HL-60 (cell line): ENCODE data around the gene TNIK.

Experiments
- DNase-seq, 2 experiments: peaks; one replicate each; pipeline ENCODE4 v3.0.0-alpha.2; 2010 to 2020; ENCODE audit warnings: low read depth in 1 of 2, low spot score in 1 of 2
- H3K27ac ChIP-seq: fragments of 250-450 bp; sonication (Bioruptor Pico); replicated peaks from 2 replicates; pipeline ENCODE4 v1.5.1; 2020; ENCODE audit warnings: mild to moderate bottlenecking, moderate library complexity
- H3K27me3 ChIP-seq: fragments of 250-450 bp; sonication (Bioruptor Pico); 2 replicates; pipeline ENCODE4 v1.5.1; 2021; ENCODE audit warnings: mild to moderate bottlenecking, moderate library complexity; ENCODE audit not compliant: insufficient read depth, poor library complexity, severe bottlenecking
- H3K4me3 ChIP-seq: replicated peaks from 2 replicates; pipeline ENCODE4 v1.5.1; 2011; ENCODE audit warnings: mild to moderate bottlenecking, control low read depth, low read length; ENCODE audit not compliant: insufficient read depth
- CTCF ChIP-seq: IDR thresholded peaks from one replicate; pipeline ENCODE4 v1.5.1; 2011; ENCODE audit warnings: low read length, control low read depth, inconsistent platforms; ENCODE audit not compliant: insufficient read depth
- GABPA ChIP-seq: IDR thresholded peaks from 2 replicates; pipeline ENCODE4 v1.6.1; 2012; ENCODE audit warnings: low read depth
- POLR2AphosphoS5 ChIP-seq: IDR thresholded peaks from 2 replicates; pipeline ENCODE4 v1.6.1; 2012; ENCODE audit warnings: low read depth
- REST ChIP-seq: IDR thresholded peaks from 2 replicates; pipeline ENCODE4 v1.6.1; 2012; ENCODE audit warnings: low read depth; ENCODE audit not compliant: insufficient replicate concordance
- SPI1 ChIP-seq: IDR thresholded peaks from 2 replicates; pipeline ENCODE4 v1.6.1; 2012; ENCODE audit warnings: low read depth, mild to moderate bottlenecking, borderline replicate concordance

The TNIK gene

GRCh38 chr3:171250444-171250843 is 209.8 kb downstream of the TNIK start:
- H3K27ac ChIP-seq: no peak overlapping the region
- no peak for DNase-seq
- no peak overlapping the region for H3K4me3 ChIP-seq
- TF ChIP-seq SPI1 (peak; percentile 7; the same call in 1 of the 2 replicates), CTCF (no peak)
- no peaks in the 10 kb centered on the region for H3K27me3 ChIP-seq

GRCh38 chr3:171249245-171249644 is 211.0 kb downstream of the TNIK start:
- TF ChIP-seq CTCF (no peak), SPI1 (no peak), POLR2AphosphoS5 (no peak), GABPA (no peak), REST (no peak)
- no peaks in the 10 kb centered on the region for H3K27me3 ChIP-seq
- no peak overlapping the region for H3K4me3 ChIP-seq
- no peak for DNase-seq
- H3K27ac ChIP-seq: no peak overlapping the region

GRCh38 chr3:171248426-171249111 is 211.6 kb downstream of the TNIK start:
- no peak for DNase-seq
- Histone ChIP-seq H3K27ac (no peak overlapping the region), H3K4me3 (no peak overlapping the region), H3K27me3 (no peaks in the 10 kb centered on the region)
- TF ChIP-seq GABPA (no peak), CTCF (no peak), SPI1 (no peak), POLR2AphosphoS5 (no peak), REST (no peak)
